Gastroesophageal sphincter (tissue), 3 donors: ENCODE data around the gene AKR7A2.

Experiments
- EP300 ChIP-seq: sonication (generic); formaldehyde crosslinking; IDR thresholded peaks from one replicate; pipeline ENCODE4 v1.6.1; 2017; ENCODE audit warnings: antibody characterized with exemption, mild to moderate bottlenecking
- POLR2A ChIP-seq, 2 donors: fragments of 450-650 bp; IDR thresholded peaks; one replicate each; pipeline ENCODE4 v1.6.1; 2017; ENCODE audit warnings: antibody characterized with exemption in 2 of 2, mild to moderate bottlenecking in 2 of 2, moderate library complexity in 1 of 2
- POLR2AphosphoS5 ChIP-seq: sonication (generic); formaldehyde crosslinking; IDR thresholded peaks from one replicate; pipeline ENCODE4 v1.6.1; 2017; ENCODE audit warnings: antibody characterized with exemption
- TF ChIP-seq, protein P1 (sequence below), 4 experiments: fragments of 200-600 bp in 2 of 4; fragments of 450-650 bp in 2 of 4; sonication (generic) in 1 of 4; IDR thresholded peaks; one replicate each; pipeline ENCODE4 v1.5.1; 2017 to 2019; ENCODE audit warnings: antibody characterized with exemption in 4 of 4, mild to moderate bottlenecking in 2 of 4, moderate library complexity in 2 of 4

DNA sequence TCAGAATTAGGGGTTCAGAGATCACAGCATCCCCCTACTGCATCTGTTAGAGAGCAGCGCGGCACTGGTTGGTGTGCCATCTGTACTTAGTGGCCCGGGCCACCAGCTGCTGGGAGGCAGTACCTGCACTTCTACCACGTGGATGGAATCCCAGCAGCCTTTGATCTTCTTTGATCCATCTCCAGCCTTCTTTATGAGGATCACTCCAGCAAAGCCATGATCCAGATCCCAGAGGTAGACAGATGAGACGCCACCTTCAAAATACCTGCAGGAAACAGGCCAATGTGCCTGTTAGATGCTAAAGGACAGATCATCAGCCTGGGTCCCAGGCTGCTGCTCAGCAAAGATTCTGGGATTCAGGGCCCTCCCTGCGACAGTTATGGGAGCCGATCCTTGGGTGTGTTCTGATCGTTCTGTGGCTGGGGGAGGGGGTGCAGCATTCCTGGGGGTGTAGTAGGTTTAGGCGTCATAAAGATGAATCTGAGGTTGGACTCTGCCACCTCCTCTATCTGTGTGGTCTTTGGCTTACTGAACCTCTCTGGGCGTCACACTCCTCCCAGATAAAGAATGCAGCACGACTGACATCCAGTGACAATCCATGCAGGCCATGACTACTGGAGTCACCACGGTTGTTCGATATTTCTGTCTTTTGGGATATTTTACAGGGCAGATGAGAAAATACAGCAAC is 45.5 kb upstream of the AKR7A2 start:
- TF ChIP-seq, protein P1, sequence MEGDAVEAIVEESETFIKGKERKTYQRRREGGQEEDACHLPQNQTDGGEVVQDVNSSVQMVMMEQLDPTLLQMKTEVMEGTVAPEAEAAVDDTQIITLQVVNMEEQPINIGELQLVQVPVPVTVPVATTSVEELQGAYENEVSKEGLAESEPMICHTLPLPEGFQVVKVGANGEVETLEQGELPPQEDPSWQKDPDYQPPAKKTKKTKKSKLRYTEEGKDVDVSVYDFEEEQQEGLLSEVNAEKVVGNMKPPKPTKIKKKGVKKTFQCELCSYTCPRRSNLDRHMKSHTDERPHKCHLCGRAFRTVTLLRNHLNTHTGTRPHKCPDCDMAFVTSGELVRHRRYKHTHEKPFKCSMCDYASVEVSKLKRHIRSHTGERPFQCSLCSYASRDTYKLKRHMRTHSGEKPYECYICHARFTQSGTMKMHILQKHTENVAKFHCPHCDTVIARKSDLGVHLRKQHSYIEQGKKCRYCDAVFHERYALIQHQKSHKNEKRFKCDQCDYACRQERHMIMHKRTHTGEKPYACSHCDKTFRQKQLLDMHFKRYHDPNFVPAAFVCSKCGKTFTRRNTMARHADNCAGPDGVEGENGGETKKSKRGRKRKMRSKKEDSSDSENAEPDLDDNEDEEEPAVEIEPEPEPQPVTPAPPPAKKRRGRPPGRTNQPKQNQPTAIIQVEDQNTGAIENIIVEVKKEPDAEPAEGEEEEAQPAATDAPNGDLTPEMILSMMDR (IDR thresholded peaks at IDR 0.05): no peak
- no peak for TF ChIP-seq POLR2A (IDR thresholded peaks at IDR 0.05)
- TF ChIP-seq EP300: no peak
- TF ChIP-seq POLR2AphosphoS5: no peak
